Panc1 (cell line): Measurements from ENCODE around the gene CNN3.

Experiments
- CTCF ChIP-seq: fragments of 450-650 bp; IDR thresholded peaks from 2 replicates; pipeline ENCODE4 v1.5.1; 2017; ENCODE audit warnings: mild to moderate bottlenecking
- POLR2AphosphoS5 ChIP-seq: IDR thresholded peaks from 2 replicates; pipeline ENCODE4 v1.6.1; 2012; ENCODE audit warnings: mild to moderate bottlenecking, low read depth, low read length, moderate library complexity
- REST ChIP-seq, 2 experiments: IDR thresholded peaks; 2 replicates each; pipeline ENCODE4 v1.6.1; 2011 to 2012; ENCODE audit warnings: low read depth in 2 of 2, control low read depth in 1 of 2, low read length in 1 of 2, mild to moderate bottlenecking in 1 of 2, moderate library complexity in 1 of 2; ENCODE audit not compliant: insufficient read depth in 1 of 2
- SIN3A ChIP-seq: IDR thresholded peaks from 2 replicates; pipeline ENCODE4 v1.6.1; 2012; ENCODE audit warnings: low read depth, mild to moderate bottlenecking, low read length, moderate library complexity, borderline replicate concordance; ENCODE audit not compliant: insufficient read depth
- TCF7L2 ChIP-seq: IDR thresholded peaks from 2 replicates; pipeline ENCODE4 v1.6.1; 2011; ENCODE audit warnings: mild to moderate bottlenecking, low read depth, low read length, inconsistent platforms

GRCh38 chr1:94955767-94956632 lies 29.1 kb upstream of the CNN3 start:
- TF ChIP-seq CTCF: no peak
- TF ChIP-seq REST (IDR thresholded peaks at IDR 0.05; ENCODE audit: insufficient read depth in 1 of 2, low read depth in 2 of 2, low read length in 1 of 2): no peak
- no peak for TF ChIP-seq POLR2AphosphoS5
- TF ChIP-seq SIN3A: no peak
- TF ChIP-seq TCF7L2: no peak
